ENCODE data around the gene FYCO1. TPM values are rescaled to one million over a fixed set of nuclear protein-coding genes. Genes with fewer than 3 reads are reported as not detected.

The FYCO1 gene
- total RNA-seq, 1 experiment from 2014 or later = 7.4 TPM

DNA sequence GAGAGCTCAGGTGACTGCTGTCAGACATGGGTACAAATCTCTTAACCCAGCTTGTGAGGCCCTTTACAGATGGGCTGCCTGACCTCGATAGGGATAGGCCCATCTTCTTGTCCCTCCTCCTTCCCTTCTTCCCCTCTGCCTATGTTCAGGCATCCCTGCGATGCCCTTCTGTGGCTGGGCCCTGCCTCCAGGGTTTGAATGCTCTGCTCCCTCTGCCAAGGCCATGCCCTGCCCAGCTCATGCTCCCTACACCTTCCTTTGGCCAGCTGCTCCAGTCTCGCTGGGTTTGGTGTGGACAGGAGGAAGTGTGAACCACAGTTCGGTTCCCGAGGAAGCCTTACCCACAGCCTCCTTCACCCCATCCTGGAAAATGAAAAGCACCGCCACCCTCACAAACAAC is 4.3 kb downstream of the FYCO1 start:
- Histone ChIP-seq H3K9me2 (replicated peaks; ENCODE audit: insufficient read depth, low read length) (no peaks in the 10 kb centered on the region), H2AFZ (ENCODE audit: low read length) (no peak overlapping the region), H3K4me2 (ENCODE audit: low read depth, low read length, poor library complexity, severe bottlenecking) (no peak overlapping the region), H3K27ac (ENCODE audit: low read length) (no peak overlapping the region), H3K27me3 (ENCODE audit: low read length) (no peaks in the 10 kb centered on the region), H3K4me1 (ENCODE audit: low read length) (peaks cover 35% of the 10 kb centered on the region), H3K9me3 (ENCODE audit: low read length) (no peaks in the 10 kb centered on the region), H3K4me3 (ENCODE audit: low read length) (no peak overlapping the region), H3K9ac (ENCODE audit: low read length) (no peak overlapping the region), H4K20me1 (ENCODE audit: insufficient read depth, low read depth, low read length) (no peaks in the 10 kb centered on the region), H3K79me2 (ENCODE audit: low read length) (peaks cover 94% of the 10 kb centered on the region), H3K36me3 (ENCODE audit: insufficient read depth, low read length) (no peaks in the 10 kb centered on the region)
- DNase-seq = no peak

DNA sequence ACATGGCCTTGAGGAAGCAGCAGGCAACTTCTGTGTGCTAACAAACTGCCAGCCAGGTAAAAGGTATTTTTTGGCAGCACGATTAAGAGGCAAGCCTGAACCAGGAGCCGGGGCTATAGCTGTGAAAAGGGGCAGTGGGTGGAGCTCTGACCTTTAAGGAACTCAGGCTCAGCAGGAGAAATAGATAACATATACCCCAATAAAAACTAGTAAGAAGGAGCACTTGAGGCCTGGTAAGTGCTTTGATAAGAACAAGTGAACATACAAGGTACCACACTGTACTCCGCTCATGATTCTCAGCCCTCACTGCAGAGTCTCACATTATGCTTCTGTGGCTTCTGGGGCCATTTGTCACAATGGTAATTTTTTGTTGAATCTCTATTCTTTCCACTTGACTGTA is 5.4 kb downstream of the FYCO1 start:
- Histone ChIP-seq H3K4me3 (ENCODE audit: low read length) (no peak overlapping the region), H3K4me2 (ENCODE audit: low read depth, low read length, poor library complexity, severe bottlenecking) (no peak overlapping the region), H3K79me2 (ENCODE audit: low read length) (peaks cover 98% of the 10 kb centered on the region), H3K36me3 (ENCODE audit: insufficient read depth, low read length) (no peaks in the 10 kb centered on the region), H3K9me2 (replicated peaks; ENCODE audit: insufficient read depth, low read length) (no peaks in the 10 kb centered on the region), H3K4me1 (ENCODE audit: low read length) (peaks cover 29% of the 10 kb centered on the region), H2AFZ (ENCODE audit: low read length) (no peak overlapping the region), H3K27me3 (ENCODE audit: low read length) (no peaks in the 10 kb centered on the region), H3K9ac (ENCODE audit: low read length) (no peak overlapping the region), H3K9me3 (ENCODE audit: low read length) (no peaks in the 10 kb centered on the region), H4K20me1 (ENCODE audit: insufficient read depth, low read depth, low read length) (no peaks in the 10 kb centered on the region), H3K27ac (ENCODE audit: low read length) (no peak overlapping the region)
- DNase-seq = no peak

DNA sequence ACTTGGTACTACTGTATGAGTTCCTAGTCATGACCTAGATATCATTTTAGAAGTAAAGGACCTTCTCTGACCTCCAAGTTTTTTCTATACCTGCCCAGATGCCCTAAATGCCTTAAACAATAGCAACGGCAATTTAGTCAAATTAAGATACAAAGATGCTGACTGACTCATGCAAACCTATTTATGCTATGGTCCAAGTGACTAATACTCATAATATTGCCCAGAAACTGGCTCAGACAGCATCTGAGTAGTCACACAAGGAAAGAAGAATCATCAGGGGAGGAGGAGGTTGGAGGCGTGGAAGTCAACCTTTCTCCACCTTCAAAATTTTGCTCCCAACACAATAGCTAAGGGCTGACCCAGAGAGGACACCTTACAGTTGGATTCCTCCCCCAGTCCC is 6.8 kb downstream of the FYCO1 start:
- Histone ChIP-seq H3K79me2 (ENCODE audit: low read length) (peaks cover 85% of the 10 kb centered on the region), H3K9me3 (ENCODE audit: low read length) (no peaks in the 10 kb centered on the region), H3K9ac (ENCODE audit: low read length) (no peak overlapping the region), H3K4me3 (ENCODE audit: low read length) (no peak overlapping the region), H3K4me1 (ENCODE audit: low read length) (peaks cover 19% of the 10 kb centered on the region), H3K4me2 (ENCODE audit: low read depth, low read length, poor library complexity, severe bottlenecking) (no peak overlapping the region), H3K27me3 (ENCODE audit: low read length) (no peaks in the 10 kb centered on the region), H3K27ac (ENCODE audit: low read length) (no peak overlapping the region), H2AFZ (ENCODE audit: low read length) (no peak overlapping the region), H4K20me1 (ENCODE audit: insufficient read depth, low read depth, low read length) (no peaks in the 10 kb centered on the region), H3K9me2 (replicated peaks; ENCODE audit: insufficient read depth, low read length) (no peaks in the 10 kb centered on the region), H3K36me3 (ENCODE audit: insufficient read depth, low read length) (no peaks in the 10 kb centered on the region)
- DNase-seq = no peak

DNA sequence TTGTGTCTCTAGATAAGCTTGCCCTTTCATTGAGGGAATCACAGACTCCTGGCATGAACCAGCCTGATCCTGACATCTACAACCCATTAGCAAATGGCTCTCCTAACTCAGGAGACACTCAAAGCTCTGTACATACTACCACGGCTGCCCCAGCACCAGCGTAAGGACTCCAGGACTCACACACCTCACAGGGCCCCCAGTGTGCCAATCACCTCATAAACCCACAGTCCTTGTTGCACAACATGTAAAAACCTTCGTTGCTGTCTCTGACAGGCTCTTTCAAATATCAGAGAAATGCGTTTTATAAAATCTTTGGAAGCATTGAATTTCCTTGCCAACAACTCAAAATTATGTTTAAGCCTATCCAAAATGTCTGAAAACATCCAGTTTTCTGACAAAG is 7.3 kb downstream of the FYCO1 start:
- peaks cover 15% of the 10 kb centered on the region for H3K4me1 ChIP-seq (ENCODE audit: low read length)
- H3K4me3 ChIP-seq (ENCODE audit: low read length) = no peak overlapping the region
- H3K79me2 ChIP-seq (ENCODE audit: low read length) = peaks cover 81% of the 10 kb centered on the region
- no peak overlapping the region for H3K9ac ChIP-seq (ENCODE audit: low read length)
- H3K9me2 ChIP-seq (replicated peaks; ENCODE audit: insufficient read depth, low read length) = no peaks in the 10 kb centered on the region
- H3K9me3 ChIP-seq (ENCODE audit: low read length) = no peaks in the 10 kb centered on the region
- no peak overlapping the region for H3K27ac ChIP-seq (ENCODE audit: low read length)
- no peak overlapping the region for H2AFZ ChIP-seq (ENCODE audit: low read length)
- H3K36me3 ChIP-seq (ENCODE audit: insufficient read depth, low read length) = 0 out of 2 replicates have a peak, but pooled peaks cover 3% of the 10 kb centered on the region
- no peaks in the 10 kb centered on the region for H3K27me3 ChIP-seq (ENCODE audit: low read length)
- no peaks in the 10 kb centered on the region for H4K20me1 ChIP-seq (ENCODE audit: insufficient read depth, low read depth, low read length)
- no peak for DNase-seq
- no peak overlapping the region for H3K4me2 ChIP-seq (ENCODE audit: low read depth, low read length, poor library complexity, severe bottlenecking)

DNA sequence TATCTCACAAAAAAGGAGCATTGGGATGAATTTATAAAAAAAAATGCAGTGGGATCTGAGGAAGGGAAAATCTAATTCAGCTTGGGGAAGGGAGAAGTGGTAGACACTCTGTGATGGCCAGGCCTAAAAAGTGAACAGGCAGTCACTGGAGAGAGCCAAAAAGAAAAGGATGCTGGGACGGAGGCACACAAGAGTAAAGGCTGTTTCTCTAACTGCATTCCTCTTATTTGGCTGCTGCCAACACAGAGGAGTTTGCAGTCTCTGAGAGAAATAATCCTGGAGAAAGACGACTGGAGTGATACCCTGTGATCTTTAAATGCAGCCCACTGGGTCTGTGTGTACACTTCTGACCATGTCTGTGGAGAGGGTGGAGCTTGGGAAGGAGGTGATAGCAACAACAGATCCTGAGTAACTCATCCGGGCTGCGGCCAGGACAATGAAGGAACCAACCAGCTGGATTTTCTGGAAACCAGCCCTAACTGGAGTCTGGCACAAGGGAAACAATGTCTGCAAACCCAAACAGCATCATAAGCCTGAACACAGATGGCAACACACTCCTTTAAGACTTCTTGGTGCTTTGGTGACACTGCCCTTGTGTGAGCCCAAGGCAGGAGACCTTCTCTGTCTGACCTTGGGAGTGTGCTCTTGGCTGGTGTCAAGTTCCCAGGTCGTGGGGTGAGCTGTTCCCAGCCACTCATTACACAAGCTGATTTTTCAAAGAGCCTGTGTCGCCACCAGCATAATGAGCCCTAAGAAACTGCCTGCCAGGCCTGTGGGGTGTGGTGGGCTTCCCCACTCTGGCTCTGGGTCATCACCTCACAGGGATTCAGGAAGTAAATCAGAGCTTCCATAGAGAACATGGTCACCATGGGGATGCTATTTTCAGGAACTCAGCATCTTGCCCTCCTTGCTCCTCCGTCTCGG is 8.0 kb downstream of the FYCO1 start:
- no peaks in the 10 kb centered on the region for H3K27me3 ChIP-seq (ENCODE audit: low read length)
- 0 out of 2 replicates have a peak, but pooled peaks cover 3% of the 10 kb centered on the region for H3K36me3 ChIP-seq (ENCODE audit: insufficient read depth, low read length)
- no peak for DNase-seq
- no peaks in the 10 kb centered on the region for H4K20me1 ChIP-seq (ENCODE audit: insufficient read depth, low read depth, low read length)
- H3K4me3 ChIP-seq (ENCODE audit: low read length) = no peak overlapping the region
- no peak overlapping the region for H3K4me2 ChIP-seq (ENCODE audit: low read depth, low read length, poor library complexity, severe bottlenecking)
- H3K27ac ChIP-seq (ENCODE audit: low read length) = no peak overlapping the region
- H2AFZ ChIP-seq (ENCODE audit: low read length) = no peak overlapping the region
- no peaks in the 10 kb centered on the region for H3K9me3 ChIP-seq (ENCODE audit: low read length)
- peaks cover 7% of the 10 kb centered on the region for H3K4me1 ChIP-seq (ENCODE audit: low read length)
- H3K9ac ChIP-seq (ENCODE audit: low read length) = no peak overlapping the region
- peaks cover 74% of the 10 kb centered on the region for H3K79me2 ChIP-seq (ENCODE audit: low read length)
- no peaks in the 10 kb centered on the region for H3K9me2 ChIP-seq (replicated peaks; ENCODE audit: insufficient read depth, low read length)

DNA sequence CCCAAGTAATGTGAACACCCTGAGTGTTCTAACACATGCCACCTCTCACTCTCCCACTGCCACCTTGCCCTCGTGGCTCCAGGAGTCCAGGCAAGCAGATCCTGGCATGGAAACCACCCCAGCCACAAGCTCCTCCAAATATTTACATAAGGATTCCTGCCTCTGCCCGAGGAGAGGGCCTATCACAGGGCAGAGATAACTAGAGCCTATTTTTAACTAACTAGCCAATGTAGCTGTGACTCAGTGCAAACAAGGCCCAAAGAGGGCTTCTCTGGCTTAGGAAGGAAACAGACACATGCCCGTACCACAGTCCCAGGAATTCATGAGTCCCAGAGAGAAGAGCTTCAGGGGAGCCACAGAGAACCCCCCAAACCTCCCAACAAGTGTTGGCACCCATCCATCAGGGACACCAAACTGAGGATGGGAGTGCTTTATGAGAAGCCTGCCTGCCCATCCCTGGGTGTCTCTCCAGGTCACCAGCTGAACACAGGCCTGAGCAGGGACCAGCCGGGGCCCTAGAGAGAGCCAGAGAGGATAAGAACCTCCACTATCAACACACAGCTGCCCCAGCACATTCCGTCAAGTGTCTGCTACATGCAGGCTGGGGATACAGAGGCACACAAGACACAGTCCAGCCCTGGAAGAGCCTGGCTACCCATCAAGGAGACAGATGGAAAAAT is 9.2 kb downstream of the FYCO1 start:
- Histone ChIP-seq H2AFZ (ENCODE audit: low read length) (no peak overlapping the region), H3K36me3 (ENCODE audit: insufficient read depth, low read length) (peaks cover 7% of the 10 kb centered on the region; the same call in 1 of the 2 replicates), H3K27ac (ENCODE audit: low read length) (no peak overlapping the region), H3K4me1 (ENCODE audit: low read length) (peaks cover 5% of the 10 kb centered on the region), H3K27me3 (ENCODE audit: low read length) (no peaks in the 10 kb centered on the region), H3K9me2 (replicated peaks; ENCODE audit: insufficient read depth, low read length) (no peaks in the 10 kb centered on the region), H3K9ac (ENCODE audit: low read length) (no peak overlapping the region), H3K9me3 (ENCODE audit: low read length) (no peaks in the 10 kb centered on the region), H3K79me2 (ENCODE audit: low read length) (peaks cover 62% of the 10 kb centered on the region), H3K4me3 (ENCODE audit: low read length) (no peak overlapping the region), H3K4me2 (ENCODE audit: low read depth, low read length, poor library complexity, severe bottlenecking) (no peak overlapping the region), H4K20me1 (ENCODE audit: insufficient read depth, low read depth, low read length) (no peaks in the 10 kb centered on the region)
- no peak for DNase-seq

DNA sequence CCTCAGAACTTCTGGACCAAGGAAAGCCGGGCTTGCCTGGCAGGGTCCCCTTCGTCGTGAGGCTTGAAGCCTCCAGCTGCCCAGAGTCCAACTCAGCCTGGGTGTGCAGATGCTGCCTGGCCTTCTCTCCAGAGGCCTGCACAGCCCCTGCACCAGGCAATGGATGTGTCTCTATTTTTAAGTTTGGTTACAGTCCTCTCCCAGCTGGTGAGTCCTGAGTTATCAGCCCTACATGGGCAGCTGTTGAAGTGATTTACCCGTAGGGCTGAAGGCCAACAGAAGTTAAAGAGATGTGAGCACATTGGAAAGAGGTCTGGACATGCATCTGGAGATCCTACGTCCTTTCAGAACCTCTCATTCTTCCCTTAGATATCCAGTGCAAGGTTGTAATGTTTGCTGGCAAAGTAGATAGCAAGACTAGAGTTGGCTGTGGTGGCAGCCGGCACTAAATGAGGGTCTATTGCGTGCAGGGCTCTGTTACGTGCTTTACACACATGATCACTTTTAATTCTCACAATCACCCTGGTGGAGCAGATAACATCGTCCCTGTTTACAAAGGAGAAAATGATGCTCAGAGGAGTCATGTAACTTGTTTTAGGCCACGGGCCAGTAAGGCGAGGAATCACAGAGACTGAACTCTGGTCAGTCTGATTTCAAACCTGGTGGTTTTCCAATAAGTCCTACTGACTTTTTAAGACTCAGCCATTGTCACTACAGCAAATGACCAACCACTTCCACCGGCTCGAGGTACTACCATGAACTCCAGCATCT is 9.9 kb downstream of the FYCO1 start:
- no peaks in the 10 kb centered on the region for H4K20me1 ChIP-seq (ENCODE audit: insufficient read depth, low read depth, low read length)
- H3K36me3 ChIP-seq (ENCODE audit: insufficient read depth, low read length) = peaks cover 12% of the 10 kb centered on the region; the same call in 1 of the 2 replicates
- H3K9me3 ChIP-seq (ENCODE audit: low read length) = no peaks in the 10 kb centered on the region
- H3K9ac ChIP-seq (ENCODE audit: low read length) = no peak overlapping the region
- H3K79me2 ChIP-seq (ENCODE audit: low read length) = peaks cover 56% of the 10 kb centered on the region
- H3K4me3 ChIP-seq (ENCODE audit: low read length) = no peak overlapping the region
- no peak for DNase-seq
- no peak overlapping the region for H3K27ac ChIP-seq (ENCODE audit: low read length)
- H3K27me3 ChIP-seq (ENCODE audit: low read length) = no peaks in the 10 kb centered on the region
- H2AFZ ChIP-seq (ENCODE audit: low read length) = no peak overlapping the region
- H3K4me1 ChIP-seq (ENCODE audit: low read length) = peaks cover 12% of the 10 kb centered on the region
- no peak overlapping the region for H3K4me2 ChIP-seq (ENCODE audit: low read depth, low read length, poor library complexity, severe bottlenecking)
- H3K9me2 ChIP-seq (replicated peaks; ENCODE audit: insufficient read depth, low read length) = no peaks in the 10 kb centered on the region
